ENCODE data around the gene DTNA. TPM values are rescaled to one million over a fixed set of nuclear protein-coding genes. Genes with fewer than 3 reads are reported as not detected.

The DTNA gene
- total RNA-seq, 2 donors from 2014 or later: 41.0 to 78.4 TPM

DNA sequence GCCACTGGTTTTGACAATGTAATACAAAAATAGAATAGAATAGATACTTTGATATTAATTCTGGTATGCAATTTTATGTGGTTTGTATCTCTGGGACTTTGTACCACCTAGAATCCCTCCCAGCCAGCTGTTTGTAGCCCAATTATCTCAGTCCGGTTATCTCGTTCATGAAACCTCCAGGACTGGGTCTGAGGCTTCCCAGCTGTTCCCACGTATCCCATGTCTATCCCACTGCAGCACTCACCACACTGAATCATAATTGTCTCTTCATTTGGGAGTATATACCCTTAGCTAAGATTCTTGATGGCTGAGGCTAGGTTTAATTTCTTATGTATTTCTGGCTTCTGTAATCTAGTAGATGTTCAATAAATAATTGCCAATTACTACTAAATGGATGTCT is 226.7 kb downstream of the DTNA start:
- DNase-seq (ENCODE audit: low spot score) (no peak), ATAC-seq (ENCODE audit: insufficient number of reproducible peaks, low FRiP score, low read depth) (no peak)
- TF ChIP-seq CTCF (IDR thresholded peaks at IDR 0.05): no peak

DNA sequence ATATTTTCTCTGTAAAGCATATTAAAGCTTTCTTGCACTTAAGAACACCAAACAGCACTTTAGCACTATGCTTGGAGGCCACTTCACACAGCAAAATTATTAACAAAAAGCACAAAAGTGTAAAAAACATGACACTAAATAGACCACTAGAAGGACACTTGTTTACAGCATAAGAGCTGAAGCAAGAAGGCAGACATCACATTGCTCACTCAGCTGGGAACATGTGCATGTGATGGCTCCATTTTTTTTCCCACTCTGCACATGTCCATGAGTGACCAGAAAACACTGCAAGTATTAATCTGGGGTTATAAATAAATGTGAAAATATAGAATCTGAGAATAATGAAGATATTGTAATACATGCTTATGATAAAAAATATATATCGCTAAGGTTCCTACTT is 228.0 kb downstream of the DTNA start:
- H3K36me3 ChIP-seq: no peaks in the 10 kb centered on the region
- DNase-seq (ENCODE audit: low spot score) (no peak), ATAC-seq (ENCODE audit: insufficient number of reproducible peaks, low FRiP score, low read depth) (no peak)
- no peak overlapping the region for H3K4me3 ChIP-seq
- H3K27me3 ChIP-seq (replicated peaks; ENCODE audit: insufficient read depth): no peaks in the 10 kb centered on the region
- no peaks in the 10 kb centered on the region for H3K9me3 ChIP-seq
- no peak for TF ChIP-seq CTCF (IDR thresholded peaks at IDR 0.05)
- peaks cover under 1 to 6% of the 10 kb centered on the region in 2 donors for H3K4me1 ChIP-seq (ENCODE audit: control insufficient read depth in 1 of 2, low read depth in 2 of 2)
- H3K27ac ChIP-seq: no peak overlapping the region

More for the DNA sequence above, 226.7 kb downstream of the DTNA start:
- no peaks in the 10 kb centered on the region for H3K27me3 ChIP-seq (replicated peaks; ENCODE audit: insufficient read depth)
- H3K27ac ChIP-seq: no peak overlapping the region
- no peak overlapping the region for H3K4me3 ChIP-seq
- H3K4me1 ChIP-seq (ENCODE audit: control insufficient read depth in 1 of 2, low read depth in 2 of 2): no peaks in the 10 kb centered on the region
- H3K9me3 ChIP-seq: no peaks in the 10 kb centered on the region
- no peaks in the 10 kb centered on the region for H3K36me3 ChIP-seq
